Effector CD4-positive, alpha-beta T cell (primary cell): ENCODE results near the gene RAPGEF3.

Experiments used
- DNase-seq: peaks from one replicate; pipeline ENCODE4 v3.0.0-alpha.2; 2020

Gene RAPGEF3

DNA sequence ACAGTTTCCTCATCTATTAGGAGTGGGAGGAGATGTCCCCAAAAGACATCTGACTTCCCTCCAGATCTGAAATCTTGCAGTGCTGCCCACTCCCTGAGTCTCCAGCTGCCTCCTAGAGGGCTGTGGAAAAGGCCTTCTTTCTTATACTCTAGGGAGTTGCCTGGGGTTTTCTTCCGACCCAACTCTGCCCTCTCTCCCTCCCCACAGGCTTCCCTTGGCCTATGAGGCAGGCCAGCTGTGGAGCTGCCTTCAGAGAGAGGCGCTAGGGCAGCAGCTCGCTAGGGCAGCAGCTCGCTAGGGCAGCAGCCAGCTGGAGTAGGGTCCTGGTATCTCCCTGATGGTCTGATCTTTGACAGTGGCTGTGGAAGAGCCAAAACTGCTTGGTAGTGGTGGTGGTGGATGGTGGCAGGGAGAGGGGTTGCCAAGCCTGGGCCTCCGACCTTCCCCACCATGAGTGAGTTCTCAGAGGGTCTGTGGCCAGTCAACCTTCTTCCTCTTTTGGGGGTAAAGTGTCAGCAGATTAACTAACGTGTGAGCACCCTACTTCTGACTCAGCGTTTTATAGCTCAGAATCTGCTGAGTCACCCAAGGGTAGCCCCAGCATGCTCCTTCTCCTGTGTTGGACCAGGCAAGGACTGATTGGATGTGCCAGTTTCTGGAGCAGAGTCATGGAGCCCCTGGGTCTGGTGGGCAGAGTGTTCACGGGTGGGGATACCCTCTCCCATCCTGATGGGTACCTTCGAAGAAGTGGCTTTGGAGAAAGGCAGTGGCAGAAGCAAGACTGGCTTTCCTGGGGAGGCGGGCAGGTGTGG, 16.6 kb upstream of the RAPGEF3 start:
- no peak for DNase-seq

GRCh38 chr12:47774663-47775062, 16.0 kb upstream of the RAPGEF3 start:
- DNase-seq: no peak

GRCh38 chr12:47773858-47774580, 15.3 kb upstream of the RAPGEF3 start:
- no peak for DNase-seq

DNA sequence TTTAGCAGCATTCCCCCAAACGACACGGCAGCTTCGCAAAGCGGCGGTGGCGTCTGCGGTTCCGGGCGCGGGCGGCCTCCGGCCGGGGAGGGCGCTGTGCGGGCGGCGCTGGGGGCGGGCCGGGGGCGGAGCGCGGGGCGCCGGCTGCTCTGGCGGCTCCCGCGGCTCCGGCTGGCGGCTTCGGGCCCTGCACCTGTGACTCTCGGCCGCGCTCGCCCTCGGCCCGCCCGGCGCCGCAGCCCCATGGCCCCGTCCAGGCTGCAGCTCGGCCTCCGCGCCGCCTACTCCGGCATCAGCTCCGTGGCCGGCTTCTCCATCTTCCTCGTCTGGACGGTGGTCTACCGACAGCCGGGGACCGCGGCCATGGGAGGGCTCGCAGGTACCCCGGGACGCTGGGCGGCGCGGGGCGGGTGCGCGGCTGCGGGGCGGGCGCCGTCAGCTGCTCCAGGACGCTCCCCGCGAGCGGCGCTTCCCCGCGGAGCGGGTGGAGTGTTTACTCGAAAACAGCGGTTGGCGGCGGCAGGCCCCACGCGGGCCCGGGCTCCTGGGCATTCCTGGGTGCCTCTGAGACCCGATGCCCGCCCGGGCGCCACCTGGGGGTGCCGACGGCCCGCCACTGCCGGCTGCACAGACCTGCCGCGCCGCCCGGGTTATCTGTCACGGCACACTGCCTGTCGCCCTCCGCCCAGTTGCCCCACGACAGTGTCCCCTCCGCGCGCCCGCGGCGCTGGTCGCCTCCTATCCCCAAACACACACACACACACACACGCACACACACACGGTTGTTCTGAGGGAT, 14.6 kb upstream of the RAPGEF3 start, which contains the start of gene SLC48A1:
TSS of gene SLC48A1 (plus strand) at position 177 of the 796 bp plus-strand sequence. CDS start at position 244, 67 bp downstream.
- peak; percentile 63 for DNase-seq

GRCh38 chr12:47772738-47773061, 14.0 kb upstream of the RAPGEF3 start:
- DNase-seq: no peak

DNA sequence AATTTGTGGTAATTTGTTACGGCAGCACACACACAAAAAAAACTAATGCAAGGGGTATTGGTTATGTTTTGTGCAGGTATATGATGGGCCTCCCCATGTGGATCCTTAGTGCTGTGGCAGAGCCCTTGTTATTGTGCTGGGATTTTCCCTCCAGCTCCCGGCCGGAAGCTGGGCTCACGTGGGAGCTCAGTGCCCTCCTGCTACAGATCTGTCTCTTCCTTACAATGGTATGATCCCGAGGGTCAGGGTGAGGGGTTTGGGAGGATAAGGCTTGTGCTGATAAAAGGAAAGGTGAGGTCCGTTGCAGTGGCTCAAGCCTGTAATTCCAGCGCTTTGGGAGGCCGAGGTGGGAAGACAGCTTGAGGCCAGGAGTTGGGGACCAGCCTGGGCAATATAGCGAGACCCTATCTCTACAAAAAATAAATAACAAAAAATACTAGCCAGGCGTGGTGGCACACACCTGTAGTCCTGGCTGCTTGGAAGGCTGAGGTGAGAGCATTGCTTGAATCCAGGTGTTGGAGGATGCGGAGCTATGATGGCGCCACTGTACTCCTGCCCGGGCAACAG, 13.5 kb upstream of the RAPGEF3 start:
- DNase-seq: no peak

DNA sequence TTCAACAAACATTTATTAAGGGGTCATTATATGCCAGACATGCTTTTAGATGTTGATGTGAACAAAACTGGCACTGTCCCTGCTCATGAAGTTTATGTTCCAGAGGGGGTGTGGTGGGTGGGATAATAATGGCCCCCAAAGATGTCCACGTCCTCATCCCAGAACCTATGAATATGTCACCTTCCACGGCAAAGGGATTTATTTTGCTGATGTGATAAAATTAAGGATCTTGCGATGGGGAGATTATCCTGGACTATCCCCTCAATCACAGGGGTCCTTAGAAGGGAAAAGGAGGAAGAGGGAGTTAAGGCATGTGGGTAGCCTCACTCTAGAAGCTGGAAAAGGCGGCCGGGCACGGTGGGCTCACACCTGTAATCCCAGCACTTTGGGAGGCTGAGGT, 12.6 kb upstream of the RAPGEF3 start:
- no peak for DNase-seq

- no peak for DNase-seq
Observed at GRCh38 chr12:47770086-47770726, 11.5 kb upstream of the RAPGEF3 start.

- DNase-seq: no peak
Observed at GRCh38 chr12:47769234-47770085, 10.8 kb upstream of the RAPGEF3 start.

DNA sequence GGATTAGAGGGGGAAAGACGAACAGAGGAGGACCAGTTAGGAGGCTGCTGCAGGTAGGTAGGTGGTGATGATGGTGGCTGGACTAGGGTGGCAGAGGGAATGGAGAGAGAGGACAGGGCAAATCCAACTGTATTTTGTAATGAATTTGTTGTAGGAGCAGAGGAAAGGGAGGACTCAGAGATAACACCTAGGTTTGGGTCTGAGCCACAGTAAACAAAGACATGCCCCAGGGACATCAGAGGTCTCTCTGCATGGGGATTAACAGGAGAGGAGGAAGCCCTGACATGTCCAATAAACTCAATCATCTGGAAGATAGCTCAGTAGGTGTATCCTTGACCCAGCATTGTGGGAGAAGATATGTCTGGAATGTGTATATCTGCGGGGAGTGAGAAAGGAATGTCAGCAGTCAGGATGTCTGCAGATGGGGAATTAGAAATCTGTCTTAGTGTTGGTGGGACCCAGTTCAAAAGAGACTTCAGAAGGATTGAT, 9.7 kb upstream of the RAPGEF3 start:
- no peak for DNase-seq

DNA sequence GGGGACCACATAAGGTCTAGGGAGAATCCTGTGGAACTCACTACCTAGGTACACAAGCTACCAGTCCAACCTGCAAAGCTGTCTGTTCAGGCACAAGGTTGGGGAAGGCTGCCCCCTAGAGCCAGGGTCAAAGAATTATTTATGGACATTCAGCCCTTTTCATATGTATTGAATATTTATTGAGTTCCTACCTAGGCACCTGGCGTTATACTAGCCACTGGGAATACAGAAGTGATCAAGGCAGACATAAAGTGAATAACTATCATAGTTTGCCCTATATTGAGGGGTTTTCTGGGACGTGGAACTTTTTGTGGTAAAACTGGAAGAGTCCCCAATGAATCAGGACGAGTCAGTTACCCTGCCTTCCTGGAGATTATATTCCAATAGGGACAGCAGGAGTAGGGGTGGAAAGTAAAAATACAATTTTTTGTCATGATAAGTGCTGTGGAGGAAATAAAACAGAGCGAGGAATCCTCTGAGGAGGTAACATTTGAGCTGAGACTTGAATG, 8.6 kb upstream of the RAPGEF3 start:
- DNase-seq: peak; percentile 54

DNA sequence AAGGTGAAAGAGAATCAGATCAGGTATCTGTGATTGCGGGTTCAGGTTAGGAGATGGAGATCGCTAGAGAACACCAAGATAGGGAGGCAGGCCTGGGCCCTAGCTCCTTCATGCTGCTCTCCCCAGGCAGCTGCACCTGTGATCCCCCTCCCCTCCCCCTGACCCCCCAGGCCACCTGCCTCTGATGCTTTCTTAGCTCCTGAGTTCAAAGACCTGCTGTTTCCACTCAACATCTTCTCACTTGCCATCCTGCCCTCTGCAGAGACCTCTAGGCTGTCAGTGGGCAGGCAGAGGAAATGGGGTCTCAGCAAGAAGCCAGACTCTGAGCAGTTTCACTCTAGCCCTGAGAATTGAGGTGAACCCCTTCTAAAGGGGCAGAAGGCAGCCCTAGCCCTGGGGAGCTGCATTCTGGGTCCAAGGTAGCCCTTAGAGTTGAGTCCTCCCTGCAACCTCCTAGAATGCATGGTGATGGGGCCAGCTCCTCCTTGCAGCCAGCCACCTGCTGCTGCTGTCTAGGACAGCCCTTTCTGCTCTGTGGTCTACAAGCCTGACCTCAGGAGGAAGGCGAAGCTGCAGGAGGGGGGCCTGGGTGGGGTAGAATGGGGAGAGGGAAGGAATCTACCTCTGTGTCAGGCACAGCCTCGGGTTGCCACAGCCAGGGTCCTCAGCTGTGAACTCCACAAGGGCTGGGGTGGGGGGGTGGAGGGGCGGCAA, 8.0 kb upstream of the RAPGEF3 start:
- DNase-seq: no peak

GRCh38 chr12:47763481-47764346, 5.0 kb upstream of the RAPGEF3 start:
- no peak for DNase-seq

DNA sequence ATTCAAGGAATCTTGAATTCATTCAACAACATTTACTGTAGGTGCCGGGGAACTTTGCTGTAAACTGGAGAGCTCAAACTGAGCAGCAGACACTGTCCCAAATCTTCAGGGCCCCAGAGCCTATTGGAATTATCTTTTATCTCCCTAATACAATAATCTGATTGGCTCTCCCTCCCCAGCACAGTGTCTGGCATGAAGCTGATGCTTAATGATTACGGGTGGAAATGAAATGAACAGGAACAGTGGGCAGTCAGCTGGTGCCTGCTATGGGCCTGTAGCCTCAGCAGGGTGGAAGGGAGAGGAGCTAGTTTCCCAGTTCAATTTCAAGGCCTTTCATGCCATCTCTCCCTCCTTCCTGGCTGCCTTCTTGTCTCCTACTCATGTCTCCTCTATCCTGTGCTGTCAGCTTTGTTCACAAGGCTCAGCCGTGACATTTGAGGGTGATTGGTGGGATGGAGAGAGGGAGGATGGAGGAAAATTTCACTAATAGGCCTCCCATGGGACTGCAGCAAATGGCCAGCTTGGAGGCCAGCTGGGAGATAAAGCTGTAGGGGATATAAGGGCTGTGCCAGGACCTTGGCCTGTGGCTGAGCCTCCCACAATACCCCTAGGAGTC, 4.3 kb upstream of the RAPGEF3 start:
- DNase-seq: no peak

DNA sequence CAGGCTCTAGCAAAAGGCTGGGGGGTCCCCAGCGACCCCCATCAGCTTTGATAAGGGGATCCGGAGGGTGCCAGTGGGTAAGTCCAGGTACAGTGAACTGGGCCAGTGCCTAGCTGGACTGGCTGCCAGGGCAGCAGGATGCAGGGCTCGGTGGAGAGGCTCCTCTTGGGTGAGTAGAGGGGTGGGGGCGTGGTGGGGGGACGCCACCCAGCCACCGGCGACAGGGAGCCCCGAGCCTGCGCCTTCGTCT, 171 bp downstream of the RAPGEF3 start:
- no peak for DNase-seq

DNA sequence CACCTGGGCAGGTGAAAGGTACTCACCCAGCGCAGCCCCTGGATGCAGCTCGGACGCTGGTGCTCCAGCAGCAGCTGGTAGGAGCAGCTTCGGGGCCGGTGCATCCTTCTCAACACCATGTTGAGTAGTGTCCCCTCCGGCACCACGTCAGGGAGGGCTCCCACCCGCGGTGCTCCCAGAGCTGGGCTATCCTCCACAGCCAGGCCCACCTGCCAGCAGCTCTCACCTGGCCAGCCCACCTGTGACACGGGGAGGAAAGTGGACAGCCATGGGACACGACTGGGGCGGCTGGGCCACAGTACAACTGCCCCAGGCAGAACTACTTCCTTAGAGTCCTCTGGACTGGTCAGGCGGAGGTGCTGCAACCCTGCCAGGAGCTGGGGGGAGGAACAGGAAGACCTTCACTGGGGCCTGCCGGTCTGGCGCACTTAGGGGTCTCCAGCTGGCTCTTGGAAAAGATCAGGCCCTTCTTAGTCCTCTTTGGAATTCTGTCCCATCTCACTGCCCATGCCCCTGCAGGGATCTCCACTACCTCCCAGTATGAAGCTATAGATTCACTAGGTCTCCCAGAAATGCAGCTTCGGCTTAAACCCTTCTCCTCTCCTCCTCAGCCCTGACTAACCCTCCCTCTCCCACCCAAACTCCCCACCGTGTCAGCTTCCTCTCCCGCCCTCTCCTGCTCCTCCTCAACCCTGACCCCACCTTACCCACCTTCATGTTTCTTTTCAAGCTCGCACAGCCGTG, 668 bp downstream of the RAPGEF3 start:
- DNase-seq: no peak

DNA sequence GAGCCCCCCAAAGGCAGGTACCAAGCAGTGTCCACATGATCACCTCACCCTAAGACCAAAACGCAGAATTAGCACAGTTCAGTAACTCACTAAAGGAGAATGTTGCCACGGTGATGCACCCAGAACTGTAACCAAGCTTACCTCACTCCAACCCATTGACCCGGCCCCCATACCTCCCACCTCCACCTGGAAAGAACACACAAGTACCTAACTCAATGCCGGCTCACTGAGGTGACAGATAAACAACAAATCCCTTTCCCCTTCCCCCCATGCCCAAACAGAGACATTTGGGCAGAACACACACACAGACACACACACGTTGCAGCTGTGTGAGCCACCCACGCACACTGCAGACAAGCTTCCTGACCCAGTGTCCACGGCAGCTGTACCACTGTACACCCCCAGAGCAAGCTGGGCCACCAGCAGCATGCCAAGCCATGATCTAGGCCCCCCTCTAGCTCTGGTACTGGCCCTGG, 1.3 kb downstream of the RAPGEF3 start:
- DNase-seq: no peak
